Subcutaneous adipose tissue (tissue), 4 donors: ENCODE data around the gene GET3. TPM values are rescaled to one million over a fixed set of nuclear protein-coding genes. Genes with fewer than 3 reads are reported as not detected.

Experiments
- CTCF ChIP-seq: fragments of 450-650 bp; IDR thresholded peaks from one replicate; pipeline ENCODE4 v1.5.1; 2016; ENCODE audit warnings: low read depth, mild to moderate bottlenecking, control low read depth, antibody characterized with exemption, moderate library complexity
- total RNA-seq, 4 donors: library from RNA; depleted of rRNA; stranded (reverse); fragments of >200 nt; gene quantifications; one replicate each; pipeline ENCODE4 v1.1.0, GENCODE V29; 2016

GET3 gene
- total RNA-seq, 4 donors from 2014 or later: 35.1 to 53.5 (median 43.4) TPM

- no peak for TF ChIP-seq CTCF
Measured at GRCh38 chr19:12705654-12706331, 31.5 kb upstream of the GET3 start.

GRCh38 chr19:12706332-12706718 is 31.0 kb upstream of the GET3 start:
- no peak for TF ChIP-seq CTCF

GRCh38 chr19:12708641-12709040 is 28.7 kb upstream of the GET3 start:
- TF ChIP-seq CTCF: no peak

GRCh38 chr19:12711187-12711586 is 26.1 kb upstream of the GET3 start:
- no peak for TF ChIP-seq CTCF

- TF ChIP-seq CTCF: no peak
Measured at GRCh38 chr19:12715102-12715501, 22.2 kb upstream of the GET3 start.

GRCh38 chr19:12715929-12716328 is 21.4 kb upstream of the GET3 start:
- TF ChIP-seq CTCF: no peak

GRCh38 chr19:12720296-12720695 is 17.0 kb upstream of the GET3 start:
- TF ChIP-seq CTCF: no peak
